PFSK-1 (cell line): ENCODE measurements around the gene ACKR4.

Experiments used
- POLR2AphosphoS5 ChIP-seq: IDR thresholded peaks from 2 replicates; pipeline ENCODE4 v1.6.1; 2012; ENCODE audit warnings: low read depth, mild to moderate bottlenecking, control low read depth, low read length, moderate library complexity
- TAF1 ChIP-seq: IDR thresholded peaks from 2 replicates; pipeline ENCODE4 v1.6.1; 2012; ENCODE audit warnings: low read length, control low read depth, borderline replicate concordance; ENCODE audit not compliant: insufficient read depth

GRCh38 chr3:132626955-132627354 lies 29.9 kb downstream of the ACKR4 start:
- TF ChIP-seq POLR2AphosphoS5 (no peak), TAF1 (no peak)
